ENCODE measurements around the gene ARMC2. TPM values are rescaled to one million over a fixed set of nuclear protein-coding genes. Genes with fewer than 3 reads are reported as not detected.
"Not testable (repeated sequence)": the region's sequence is repeated elsewhere in the genome, so short reads cannot be mapped to it uniquely, and the experiment has no call there.

ARMC2 gene
- total RNA-seq, 1 donor from 2014 or later, result 3.1 TPM

- no peak for DNase-seq (ENCODE audit: low spot score)
These were observed 104.7 kb downstream of the ARMC2 start for GRCh38 chr6:108952776-108953486.

- no peak for DNase-seq (ENCODE audit: low spot score)
These were observed 105.5 kb downstream of the ARMC2 start for GRCh38 chr6:108953681-108954080.

GRCh38 chr6:108955329-108955949 is 107.2 kb downstream of the ARMC2 start:
- DNase-seq (ENCODE audit: low spot score), result no peak

- no peak for DNase-seq (ENCODE audit: low spot score)
These were observed 109.0 kb downstream of the ARMC2 start for GRCh38 chr6:108957221-108957620.

GRCh38 chr6:108958900-108959770 is 110.9 kb downstream of the ARMC2 start:
- no peak for DNase-seq (ENCODE audit: low spot score)

GRCh38 chr6:108959972-108960582 is 111.9 kb downstream of the ARMC2 start:
- DNase-seq (ENCODE audit: low spot score), result no peak

- no peak for DNase-seq (ENCODE audit: low spot score)
These were observed 112.4 kb downstream of the ARMC2 start for GRCh38 chr6:108960601-108961000.

GRCh38 chr6:108961077-108961476 is 112.9 kb downstream of the ARMC2 start:
- DNase-seq (ENCODE audit: low spot score), result no peak

GRCh38 chr6:108961985-108962384 is 113.8 kb downstream of the ARMC2 start:
- DNase-seq (ENCODE audit: low spot score), result no peak

GRCh38 chr6:108966251-108966650 is 118.0 kb downstream of the ARMC2 start:
- DNase-seq (ENCODE audit: low spot score), result no peak

GRCh38 chr6:108966855-108967755 is 118.9 kb downstream of the ARMC2 start:
- DNase-seq (ENCODE audit: low spot score), result peak; percentile 11

- DNase-seq (ENCODE audit: low spot score), result no peak
These were observed 120.4 kb downstream of the ARMC2 start for GRCh38 chr6:108968325-108969316.

- DNase-seq (ENCODE audit: low spot score), result no peak
These were observed 121.6 kb downstream of the ARMC2 start for GRCh38 chr6:108969776-108970175.

GRCh38 chr6:108974201-108974600 is 126.0 kb downstream of the ARMC2 start:
- no peak for DNase-seq (ENCODE audit: low spot score)

- DNase-seq (ENCODE audit: low spot score), result not testable (repeated sequence)
These were observed 130.4 kb downstream of the ARMC2 start for GRCh38 chr6:108978638-108979037.

GRCh38 chr6:108982154-108983113 is 134.2 kb downstream of the ARMC2 start:
- no peak for DNase-seq (ENCODE audit: low spot score)

GRCh38 chr6:108983151-108983550 is 134.9 kb downstream of the ARMC2 start:
- no peak for DNase-seq (ENCODE audit: low spot score)

- no peak for DNase-seq (ENCODE audit: low spot score)
These were observed 137.1 kb downstream of the ARMC2 start for GRCh38 chr6:108985301-108985700.

All from umbilical cord (tissue), 2 donors.